Right renal pelvis (tissue), 4 donors: ENCODE data around the gene MVB12A. TPM values are rescaled to one million over a fixed set of nuclear protein-coding genes. Genes with fewer than 3 reads are reported as not detected.

Experiments
- DNase-seq, 4 donors: peaks; one replicate each; pipeline ENCODE4 v3.0.0-alpha.2; 2013; ENCODE audit warnings: low read depth in 4 of 4, low spot score in 3 of 4, missing footprints in 1 of 4
- polyA plus RNA-seq, 4 donors: library from polyadenylated mRNA; unstranded; fragments of 120-200 nt; gene quantifications; one replicate each; pipeline ENCODE4 v1.2.1, GENCODE V29; 2013; ENCODE audit not compliant: insufficient read length in 4 of 4

MVB12A gene
- polyA plus RNA-seq, 4 donors, result 61.5 to 87.9 (median 62.8) TPM

DNA sequence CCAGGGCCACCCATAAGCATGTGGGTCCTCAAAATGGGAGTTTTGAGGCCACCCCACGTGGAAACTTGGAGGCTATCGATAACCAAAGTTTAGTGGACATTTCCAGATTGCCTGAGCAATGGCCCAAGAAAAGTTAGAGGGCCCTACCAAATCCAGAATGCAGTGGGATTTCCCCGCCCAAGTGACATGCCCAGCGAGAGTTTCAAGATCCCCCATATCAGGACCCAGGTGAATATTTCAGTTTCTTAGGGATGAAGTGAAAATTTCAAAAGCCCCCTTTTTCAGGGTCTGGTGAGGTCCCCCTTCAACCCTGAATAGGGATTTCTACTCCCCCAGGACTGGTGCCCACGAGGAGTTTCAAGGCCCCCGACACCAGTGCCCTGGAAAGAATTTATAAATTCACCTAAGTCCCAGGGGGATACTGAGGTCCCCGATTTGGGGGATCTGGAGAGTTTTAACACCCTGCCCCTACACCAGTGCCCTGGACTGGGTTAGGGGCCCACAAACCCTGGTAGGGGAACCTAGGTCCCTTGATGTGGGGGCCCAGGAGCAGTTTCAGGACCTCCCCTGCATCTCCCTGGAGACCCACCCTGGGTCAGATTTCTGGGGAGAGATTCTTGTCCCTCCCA is 15.1 kb upstream of the MVB12A start:
- DNase-seq, result no peak

GRCh38 chr19:17405250-17406045 is 14.4 kb upstream of the MVB12A start, which contains the start of gene BST2:
TSS of gene BST2 (minus strand) at chr19:17405630. CDS start at chr19:17405575, 55 bp downstream.
- no peak for DNase-seq

DNA sequence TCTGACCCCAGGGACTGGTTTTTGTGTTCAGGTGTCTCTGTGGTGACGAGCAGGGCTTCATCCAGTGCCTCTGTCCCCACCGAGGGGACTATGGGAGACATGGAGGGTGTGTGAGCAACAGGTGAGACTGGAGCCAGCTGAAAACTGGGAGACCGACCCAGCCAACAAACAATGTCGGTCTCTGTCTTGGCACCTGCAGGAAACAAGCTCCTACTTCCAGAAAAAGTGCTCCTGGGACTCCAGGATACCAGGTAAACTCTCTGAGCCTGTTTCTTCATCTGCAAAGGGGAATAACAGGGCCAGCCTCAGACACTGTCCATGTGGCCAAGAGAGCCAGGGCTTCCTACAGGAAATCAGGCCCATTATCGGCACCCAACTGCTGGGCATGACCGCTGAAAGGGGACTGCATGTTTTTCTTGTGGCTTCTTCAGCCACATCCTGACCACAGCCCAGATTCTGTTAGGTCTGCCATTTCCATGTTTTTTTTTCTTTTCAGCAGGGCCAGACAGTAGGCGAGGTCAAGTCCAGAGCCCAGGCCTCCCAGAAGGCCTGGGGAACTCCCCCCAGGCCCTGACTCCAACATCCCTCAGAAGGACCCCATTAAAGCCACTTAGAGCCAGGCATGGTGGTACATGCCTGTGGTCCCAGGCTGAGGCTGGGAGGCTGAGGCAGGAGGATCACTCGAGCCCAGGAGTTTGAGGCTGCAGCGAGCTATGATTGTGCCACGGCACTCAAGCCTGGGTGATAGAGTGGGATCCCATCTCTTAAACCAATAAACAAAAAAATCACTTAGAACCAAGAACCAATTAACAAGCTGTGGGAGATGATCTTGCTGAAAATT is 13.6 kb upstream of the MVB12A start:
- no peak for DNase-seq

DNA sequence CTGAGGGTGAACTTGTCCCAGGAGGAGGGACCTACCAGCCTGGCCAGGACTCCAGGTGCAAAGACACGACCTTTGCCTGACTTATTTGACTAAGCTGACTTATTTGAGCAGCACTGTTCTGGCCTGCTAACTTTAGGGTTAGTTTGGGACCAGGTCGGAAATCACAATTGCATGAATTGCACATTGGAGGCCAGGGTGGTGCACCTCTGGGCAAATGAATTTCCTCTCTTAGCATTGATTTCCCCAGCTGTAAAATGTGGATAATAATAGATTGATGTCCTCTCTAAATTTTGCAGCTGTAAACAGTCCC is 13.0 kb upstream of the MVB12A start:
- DNase-seq, result no peak

GRCh38 chr19:17409990-17410389 is 9.9 kb upstream of the MVB12A start:
- no peak for DNase-seq

DNA sequence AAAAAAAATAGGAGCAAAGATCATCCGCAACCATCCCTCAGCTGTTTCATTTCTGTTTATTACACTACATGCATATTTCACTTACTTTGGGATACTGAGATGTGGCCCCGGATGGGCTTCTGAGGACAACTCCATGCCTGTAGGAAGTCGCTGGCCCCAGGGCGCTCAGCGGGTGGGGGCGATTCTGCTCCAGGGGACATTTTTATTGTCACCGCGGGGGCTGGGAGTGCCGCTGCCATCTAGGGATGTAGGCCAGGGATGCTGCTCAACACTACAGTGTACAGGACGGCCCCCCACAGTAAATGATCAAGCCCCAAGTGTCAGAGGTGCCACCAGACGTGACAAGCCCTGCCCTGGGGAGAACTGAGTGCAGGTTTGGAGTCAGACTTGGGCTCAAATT is 8.0 kb upstream of the MVB12A start:
- no peak for DNase-seq

DNA sequence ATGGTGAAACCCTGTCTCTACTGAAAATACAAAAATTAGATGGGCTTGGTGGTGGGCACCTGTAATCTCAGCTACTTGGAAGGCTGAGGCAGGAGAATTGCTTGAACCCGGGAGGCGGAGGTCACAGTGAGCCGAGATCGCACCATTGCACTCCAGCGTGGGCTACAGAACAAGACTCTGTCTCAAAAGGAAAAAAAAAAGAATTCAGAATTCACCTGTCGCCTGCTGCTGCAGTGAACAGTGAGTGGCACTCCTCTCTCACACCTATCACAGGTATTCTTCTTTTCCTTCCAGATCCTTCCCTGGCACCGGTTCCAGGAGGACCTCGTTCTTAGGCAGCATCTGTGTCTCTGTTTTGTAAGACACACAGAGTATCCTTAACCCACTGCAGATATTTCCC is 5.8 kb upstream of the MVB12A start:
- no peak for DNase-seq

DNA sequence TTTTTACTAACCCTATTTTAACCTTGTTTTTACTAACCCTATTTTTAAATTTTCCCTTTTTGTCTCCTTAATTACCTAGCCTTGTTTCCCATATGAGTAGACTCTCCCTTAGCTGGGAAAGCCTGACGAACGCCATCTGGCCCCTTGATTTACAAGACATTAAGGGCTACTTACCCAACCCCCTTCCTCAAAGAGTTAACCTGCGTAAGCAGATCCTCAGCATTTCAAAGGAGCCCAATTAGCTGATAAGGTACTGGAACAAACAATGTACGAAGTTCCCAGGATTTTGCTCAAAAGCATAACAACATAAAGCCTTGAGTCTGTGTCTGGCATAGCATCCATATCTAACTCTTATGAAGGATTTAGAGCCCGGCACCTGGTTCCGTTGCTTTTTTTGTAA is 4.7 kb upstream of the MVB12A start:
- no peak for DNase-seq

GRCh38 chr19:17418710-17419109 is 1.1 kb upstream of the MVB12A start:
- DNase-seq, result no peak

- no peak for DNase-seq
Observed at GRCh38 chr19:17419154-17419620, 660 bp upstream of the MVB12A start.

GRCh38 chr19:17420475-17420924 is 653 bp downstream of the MVB12A start:
- DNase-seq, result no peak

DNA sequence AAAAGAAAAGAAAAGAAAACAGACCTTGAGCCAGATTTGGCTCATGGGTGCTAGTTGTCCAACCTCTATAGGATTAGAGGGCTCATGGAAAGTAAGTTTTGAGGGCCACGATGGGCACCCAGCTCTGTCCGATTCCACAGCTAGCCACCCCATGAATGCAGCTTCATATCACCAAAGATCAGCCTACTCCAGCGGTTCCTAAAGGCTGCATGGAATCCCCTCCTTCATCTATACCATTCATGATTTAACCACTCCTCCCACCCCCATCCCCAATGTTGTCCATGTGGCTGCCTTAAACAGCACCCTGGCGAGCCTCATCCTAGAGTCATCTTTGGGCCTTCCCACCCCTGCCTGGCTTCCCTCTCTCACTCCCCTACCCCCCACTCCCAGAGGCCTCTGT is 2.1 kb downstream of the MVB12A start:
- no peak for DNase-seq

GRCh38 chr19:17423429-17424208 is 3.8 kb downstream of the MVB12A start:
- DNase-seq, result no peak

- no peak for DNase-seq
Observed at GRCh38 chr19:17424743-17425365, 5.0 kb downstream of the MVB12A start.

DNA sequence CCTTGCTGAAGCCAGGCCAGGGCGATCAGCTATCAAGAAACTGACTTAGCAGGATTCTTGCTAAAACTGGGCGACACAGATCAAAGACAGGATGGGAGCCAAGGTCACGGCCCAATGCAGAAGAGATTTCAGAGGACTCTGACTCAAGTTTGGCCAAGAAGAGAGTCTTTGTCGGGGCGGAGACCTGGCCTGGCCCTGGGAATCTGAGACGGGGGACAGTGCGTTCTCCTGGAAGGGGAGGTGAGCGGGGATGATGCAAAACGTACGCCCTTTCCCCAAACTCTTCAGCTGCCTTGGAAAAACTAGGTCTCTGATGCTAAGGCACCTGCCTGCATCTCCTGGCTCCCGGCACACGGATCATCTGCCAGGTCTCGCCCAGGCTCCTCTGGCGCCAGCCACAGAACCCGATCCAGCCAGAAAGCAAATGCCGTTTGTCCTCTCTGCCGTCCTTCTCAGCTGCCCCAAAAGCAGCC is 9.8 kb downstream of the MVB12A start:
- DNase-seq, result no peak

- DNase-seq, result no peak
Observed at GRCh38 chr19:17431417-17431816, 11.6 kb downstream of the MVB12A start.

DNA sequence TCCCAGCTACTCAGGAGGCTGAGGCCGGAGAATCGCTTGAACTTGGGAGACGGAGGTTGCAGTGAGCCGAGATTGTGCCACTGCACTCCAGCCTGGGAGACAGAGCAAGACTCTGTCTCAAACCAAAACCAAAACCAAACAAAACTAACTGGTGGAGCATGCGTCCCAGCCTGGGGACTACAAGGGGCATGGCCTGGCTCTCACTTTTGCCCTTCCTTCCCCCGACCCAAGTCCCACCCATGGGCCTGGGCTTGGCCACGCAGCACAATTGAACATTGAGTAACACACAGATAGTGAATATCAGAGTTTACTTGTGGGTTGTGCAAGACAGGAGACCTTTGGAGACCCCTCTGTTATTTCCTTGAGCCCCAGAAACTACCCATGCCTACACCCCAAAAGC is 15.4 kb downstream of the MVB12A start:
- DNase-seq, result no peak

DNA sequence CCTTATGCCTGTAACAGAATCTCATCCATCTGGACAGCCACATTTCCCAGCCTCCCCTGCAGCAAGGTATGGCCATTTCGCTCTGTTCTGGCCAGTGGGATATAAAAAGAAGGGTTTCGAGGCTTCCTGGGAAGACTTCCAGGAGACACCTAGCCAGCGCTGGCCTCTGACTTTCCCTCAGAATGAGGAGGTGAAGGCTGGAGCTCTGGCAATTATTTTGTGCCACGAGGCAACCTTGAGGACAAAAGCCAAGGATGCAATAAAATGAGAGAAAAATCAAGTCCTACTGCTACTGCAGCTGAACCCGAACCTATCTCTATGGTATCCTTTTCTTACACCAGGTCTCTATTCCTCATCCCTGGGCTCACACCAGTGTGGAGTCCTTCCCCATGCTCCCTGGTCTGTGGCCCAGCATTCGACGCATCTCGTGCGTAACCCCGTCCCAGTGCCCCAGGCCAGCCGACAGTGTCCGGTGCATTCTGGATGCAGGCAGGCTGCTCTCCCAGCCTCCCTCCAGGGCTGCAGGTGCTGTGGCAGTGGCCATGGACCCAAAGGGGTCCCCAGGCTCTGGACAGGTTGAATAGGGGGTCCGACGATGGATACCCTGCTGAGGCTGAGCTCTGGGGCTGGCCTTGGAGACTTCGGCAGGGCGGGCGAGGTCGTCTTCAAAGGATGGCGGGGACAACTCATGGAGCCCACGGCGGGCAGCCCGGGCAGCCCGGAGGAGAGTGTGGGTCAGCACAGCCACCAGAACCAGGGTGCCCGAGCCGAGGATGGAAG is 16.4 kb downstream of the MVB12A start:
- no peak for DNase-seq

- no peak for DNase-seq
Observed at GRCh38 chr19:17436874-17437267, 17.0 kb downstream of the MVB12A start.
